SK-N-SH (cell line): Measurements from ENCODE around the gene CCDC24. TPM values are rescaled to one million over a fixed set of nuclear protein-coding genes. Genes with fewer than 3 reads are reported as not detected.

Source experiments
- CTCF ChIA-PET: fragments of 300-600, 350-600 bp; formaldehyde crosslinking; extraction: SDS; loops from one replicate; lab custom pipeline; 2021; lab: Yijun Ruan, JAX
- POLR2A ChIA-PET: fragments of 350-600 bp; sonication (Branson Sonifier 250); formaldehyde crosslinking; extraction: SDS; loops from one replicate; lab custom pipeline; 2020; ENCODE audit warnings: antibody characterized with exemption, inconsistent platforms; lab: Yijun Ruan, JAX
- DNase-seq: peaks from one replicate; pipeline ENCODE4 v3.0.0; 2012
- H2AFZ ChIP-seq: fragments of 200-600 bp; sonication (generic); 2 replicates; pipeline ENCODE4 v1.8.1; 2016; ENCODE audit warnings: antibody characterized with exemption, mild to moderate bottlenecking, low read depth
- H3F3A ChIP-seq: fragments of 200-600 bp; sonication (generic); replicated peaks from 2 replicates; pipeline ENCODE3; 2016; ENCODE audit warnings: antibody characterized with exemption, mild to moderate bottlenecking; ENCODE audit not compliant: insufficient read depth
- H3K27ac ChIP-seq, 2 experiments: fragments of 200-500 bp in 1 of 2; fragments of 200-600 bp in 1 of 2; sonication (Bioruptor generic) in 1 of 2; sonication (generic), shearing (Covaris generic) in 1 of 2; 2 replicates each; pipeline versions ENCODE4 v1.5.1 to v1.6.1; 2014 to 2016; ENCODE audit warnings: low read depth in 2 of 2, inconsistent platforms in 1 of 2, low read length in 1 of 2, mild to moderate bottlenecking in 1 of 2, mixed read lengths in 1 of 2
- H3K27me3 ChIP-seq: fragments of 200-600 bp; sonication (generic), shearing (Covaris generic); 2 replicates; pipeline ENCODE4 v1.6.1; 2016; ENCODE audit warnings: mixed run types; ENCODE audit not compliant: insufficient read depth
- H3K36me3 ChIP-seq, 2 experiments: fragments of 200-500 bp in 1 of 2; fragments of 200-600 bp in 1 of 2; sonication (Bioruptor generic) in 1 of 2; sonication (generic) in 1 of 2; replicated peaks in 1 of 2; 2 replicates each; pipeline versions ENCODE3 to v1.5.1; 2014 to 2016; ENCODE audit warnings: low read length in 1 of 2, mild to moderate bottlenecking in 1 of 2; ENCODE audit not compliant: insufficient read depth in 2 of 2, control insufficient read depth in 1 of 2
- H3K4me1 ChIP-seq, 2 experiments: fragments of 200-500 bp in 1 of 2; fragments of 200-600 bp in 1 of 2; sonication (Bioruptor generic) in 1 of 2; sonication (generic), shearing (Covaris generic) in 1 of 2; 2 replicates each; pipeline versions ENCODE4 v1.5.1 to v1.6.1; 2014 to 2016; ENCODE audit warnings: low read depth in 1 of 2, low read length in 1 of 2, mixed run types in 1 of 2; ENCODE audit not compliant: insufficient read depth in 2 of 2, control insufficient read depth in 1 of 2
- H3K4me2 ChIP-seq: fragments of 200-600 bp; sonication (generic), shearing (Covaris generic); 2 replicates; pipeline ENCODE4 v1.6.1; 2017; ENCODE audit warnings: mixed run types
- H3K4me3 ChIP-seq, 2 experiments: fragments of 200-500 bp in 1 of 2; fragments of 200-600 bp in 1 of 2; sonication (Bioruptor generic) in 1 of 2; sonication (generic), shearing (Covaris generic) in 1 of 2; 2 replicates each; pipeline versions ENCODE4 v1.5.1 to v1.8.1; 2014 to 2016; ENCODE audit warnings: low read depth in 2 of 2, inconsistent platforms in 1 of 2, low read length in 1 of 2, mild to moderate bottlenecking in 1 of 2, mixed read lengths in 1 of 2, moderate library complexity in 1 of 2
- H3K79me2 ChIP-seq: fragments of 200-600 bp; sonication (generic); 2 replicates; pipeline ENCODE4 v1.8.1; 2017; ENCODE audit warnings: mild to moderate bottlenecking; ENCODE audit not compliant: insufficient read depth
- H3K9ac ChIP-seq: fragments of 200-600 bp; sonication (generic); 2 replicates; pipeline ENCODE4 v1.6.1; 2017; ENCODE audit warnings: mixed run types
- H3K9me2 ChIP-seq: fragments of 200-600 bp; sonication (generic); 2 replicates; pipeline ENCODE4 v1.6.1; 2017; ENCODE audit warnings: mixed run types
- H3K9me3 ChIP-seq: fragments of 200-600 bp; sonication (generic); 2 replicates; pipeline ENCODE4 v1.6.1; 2017; ENCODE audit warnings: mixed run types, mild to moderate bottlenecking, moderate library complexity
- H4K20me1 ChIP-seq: fragments of 200-600 bp; sonication (generic); 2 replicates; pipeline ENCODE4 v1.6.1; 2017; ENCODE audit warnings: mild to moderate bottlenecking, mixed run types; ENCODE audit not compliant: insufficient read depth
- EZH2phosphoT487 ChIP-seq: fragments of 200-600 bp; sonication (generic); IDR thresholded peaks from 2 replicates; pipeline ENCODE4 v1.6.1; 2017; ENCODE audit warnings: low read depth, mixed run types, mild to moderate bottlenecking, antibody characterized with exemption, moderate library complexity, borderline replicate concordance
- FOSL2 ChIP-seq: IDR thresholded peaks from 2 replicates; pipeline ENCODE4 v1.4.0; 2012; ENCODE audit warnings: low read depth, mild to moderate bottlenecking, moderate library complexity, borderline replicate concordance
- FOXM1 ChIP-seq: IDR thresholded peaks from 2 replicates; pipeline ENCODE4 v1.4.0; 2012; ENCODE audit warnings: low read depth, mild to moderate bottlenecking
- GATA2 ChIP-seq: sonication (generic); formaldehyde crosslinking; IDR thresholded peaks from 2 replicates; pipeline ENCODE4 v1.5.0; 2020; ENCODE audit warnings: mild to moderate bottlenecking, missing genetic modification reagents
- MXI1 ChIP-seq: IDR thresholded peaks from 2 replicates; pipeline ENCODE4 v1.6.1; 2012; ENCODE audit warnings: mild to moderate bottlenecking, low read depth, low read length, improper control_type of control experiment
- NFIC ChIP-seq: IDR thresholded peaks from 2 replicates; pipeline ENCODE4 v1.4.0; 2012; ENCODE audit warnings: borderline replicate concordance
- NRF1 ChIP-seq: IDR thresholded peaks from 2 replicates; pipeline ENCODE4 v1.6.1; 2012; ENCODE audit warnings: low read depth, mild to moderate bottlenecking, low read length
- PBX3 ChIP-seq: IDR thresholded peaks from 2 replicates; pipeline ENCODE4; 2012
- RCOR1 ChIP-seq: fragments of 150-350 bp; IDR thresholded peaks from 2 replicates; pipeline ENCODE4 v1.6.1; 2017; ENCODE audit warnings: antibody characterized with exemption, low read length
- RFX5 ChIP-seq: IDR thresholded peaks from 2 replicates; pipeline ENCODE4 v1.6.1; 2012; ENCODE audit warnings: mild to moderate bottlenecking, improper control_type of control experiment, low read length
- USF1 ChIP-seq: IDR thresholded peaks from 2 replicates; pipeline ENCODE4 v1.4.0; 2012; ENCODE audit warnings: low read depth, borderline replicate concordance
- USF2 ChIP-seq: fragments of 150-350 bp; IDR thresholded peaks from 2 replicates; pipeline ENCODE4 v1.6.1; 2017; ENCODE audit warnings: antibody characterized with exemption, low read length, low read depth, borderline replicate concordance
- WGBS: methylation state at CpG from one replicate; pipeline ENCODE4 v1.1.6; 2017; ENCODE audit warnings: low lambda C conversion rate; 5-methylcytosine and 5-hydroxymethylcytosine counted together
- polyA plus RNA-seq, 3 experiments: library from polyadenylated mRNA; depleted of rRNA; stranded (reverse); fragments of >200 nt; gene quantifications; 2 replicates each; pipeline ENCODE4 v1.2.3, GENCODE V29; 2012
- TF ChIP-seq, protein P1 (sequence below): fragments of 200-600 bp; sonication (generic); IDR thresholded peaks from 2 replicates; pipeline ENCODE4 v1.6.1; 2017; ENCODE audit warnings: antibody characterized with exemption, mild to moderate bottlenecking, moderate library complexity

The CCDC24 gene
- polyA plus RNA-seq, 1 of the 3 experiments (the other 2 are of a cell fraction) = 7.5 TPM

GRCh38 chr1:44032170-44032790, 40.9 kb downstream of the CCDC24 start (continued):
- TF ChIP-seq, protein P1, sequence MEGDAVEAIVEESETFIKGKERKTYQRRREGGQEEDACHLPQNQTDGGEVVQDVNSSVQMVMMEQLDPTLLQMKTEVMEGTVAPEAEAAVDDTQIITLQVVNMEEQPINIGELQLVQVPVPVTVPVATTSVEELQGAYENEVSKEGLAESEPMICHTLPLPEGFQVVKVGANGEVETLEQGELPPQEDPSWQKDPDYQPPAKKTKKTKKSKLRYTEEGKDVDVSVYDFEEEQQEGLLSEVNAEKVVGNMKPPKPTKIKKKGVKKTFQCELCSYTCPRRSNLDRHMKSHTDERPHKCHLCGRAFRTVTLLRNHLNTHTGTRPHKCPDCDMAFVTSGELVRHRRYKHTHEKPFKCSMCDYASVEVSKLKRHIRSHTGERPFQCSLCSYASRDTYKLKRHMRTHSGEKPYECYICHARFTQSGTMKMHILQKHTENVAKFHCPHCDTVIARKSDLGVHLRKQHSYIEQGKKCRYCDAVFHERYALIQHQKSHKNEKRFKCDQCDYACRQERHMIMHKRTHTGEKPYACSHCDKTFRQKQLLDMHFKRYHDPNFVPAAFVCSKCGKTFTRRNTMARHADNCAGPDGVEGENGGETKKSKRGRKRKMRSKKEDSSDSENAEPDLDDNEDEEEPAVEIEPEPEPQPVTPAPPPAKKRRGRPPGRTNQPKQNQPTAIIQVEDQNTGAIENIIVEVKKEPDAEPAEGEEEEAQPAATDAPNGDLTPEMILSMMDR = no peak
- TF ChIP-seq EZH2phosphoT487 = no peak

GRCh38 chr1:44033041-44033575, 41.7 kb downstream of the CCDC24 start:
- Histone ChIP-seq H3K4me2 (no peak overlapping the region), H4K20me1 (no peaks in the 10 kb centered on the region), H3K27ac (no peak overlapping the region), H3F3A (peaks cover 3% of the 10 kb centered on the region), H3K36me3 (no peaks in the 10 kb centered on the region), H3K9me3 (no peaks in the 10 kb centered on the region), H3K27me3 (no peaks in the 10 kb centered on the region), H3K79me2 (no peaks in the 10 kb centered on the region), H2AFZ (no peak overlapping the region), H3K4me3 (no peak overlapping the region), H3K4me1 (peaks cover 17 to 47% of the 10 kb centered on the region in 2 experiments; a peak in 3 of 4 replicates), H3K9ac (no peak overlapping the region), H3K9me2 (no peaks in the 10 kb centered on the region)
- no peak for DNase-seq
- ChIA-PET CTCF (interaction anchor here (1.4 to 25.6 kb wide), 6 partner anchors 13 to 270 kb away, joined by 3 to 598 read pairs (median 43); partner anchors contain the start of gene CCDC24), POLR2A (interaction anchor here (1.1 kb wide), 1 partner anchor 37 kb away, joined by 4 read pairs; no protein-coding TSS in a partner anchor)
- 92% methylated on average over 8 of the region's 8 CpGs for WGBS
- TF ChIP-seq MXI1 (no peak), RCOR1 (no peak), RFX5 (no peak), GATA2 (no peak), EZH2phosphoT487 (no peak), NRF1 (no peak), USF1 (no peak), FOSL2 (no peak), FOXM1 (no peak), PBX3 (no peak), USF2 (no peak), NFIC (no peak)
- TF ChIP-seq, protein P1 = no peak
